Astrocyte (in vitro differentiated cells and primary cell): ENCODE results near the gene ELN.

ENCODE experiments used
- EZH2 ChIP-seq: IDR thresholded peaks from 2 replicates; pipeline ENCODE4 v1.6.1; 2012; ENCODE audit warnings: mild to moderate bottlenecking, low read length, inconsistent platforms; ENCODE audit not compliant: insufficient read depth
- TF ChIP-seq, protein P1 (sequence below): IDR thresholded peaks from 2 replicates; pipeline ENCODE4 v1.5.1; 2011; ENCODE audit warnings: low read depth, mild to moderate bottlenecking, inconsistent platforms, low read length, moderate library complexity; ENCODE audit not compliant: insufficient read depth

DNA sequence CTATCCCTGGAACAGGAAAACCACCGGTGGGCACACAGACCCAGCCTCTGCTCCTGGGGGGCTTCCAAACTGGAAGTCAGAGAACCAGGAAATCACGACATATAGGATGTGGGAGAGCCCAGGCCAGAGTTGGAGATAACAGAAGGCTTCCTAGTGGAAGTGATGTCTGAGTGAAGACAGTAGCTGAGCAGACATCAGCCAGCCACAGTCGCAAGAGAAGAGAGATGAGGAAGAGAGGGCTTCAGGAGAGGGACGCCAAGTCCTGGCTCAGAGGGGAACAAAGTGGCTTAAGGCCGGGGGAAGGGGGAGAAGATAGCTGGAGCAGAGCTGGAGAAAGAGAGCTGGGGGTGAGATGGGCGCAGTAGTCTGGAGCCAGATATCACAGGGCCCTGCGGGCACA, 30.9 kb upstream of the ELN start:
- no peak for TF ChIP-seq EZH2
- TF ChIP-seq, protein P1, sequence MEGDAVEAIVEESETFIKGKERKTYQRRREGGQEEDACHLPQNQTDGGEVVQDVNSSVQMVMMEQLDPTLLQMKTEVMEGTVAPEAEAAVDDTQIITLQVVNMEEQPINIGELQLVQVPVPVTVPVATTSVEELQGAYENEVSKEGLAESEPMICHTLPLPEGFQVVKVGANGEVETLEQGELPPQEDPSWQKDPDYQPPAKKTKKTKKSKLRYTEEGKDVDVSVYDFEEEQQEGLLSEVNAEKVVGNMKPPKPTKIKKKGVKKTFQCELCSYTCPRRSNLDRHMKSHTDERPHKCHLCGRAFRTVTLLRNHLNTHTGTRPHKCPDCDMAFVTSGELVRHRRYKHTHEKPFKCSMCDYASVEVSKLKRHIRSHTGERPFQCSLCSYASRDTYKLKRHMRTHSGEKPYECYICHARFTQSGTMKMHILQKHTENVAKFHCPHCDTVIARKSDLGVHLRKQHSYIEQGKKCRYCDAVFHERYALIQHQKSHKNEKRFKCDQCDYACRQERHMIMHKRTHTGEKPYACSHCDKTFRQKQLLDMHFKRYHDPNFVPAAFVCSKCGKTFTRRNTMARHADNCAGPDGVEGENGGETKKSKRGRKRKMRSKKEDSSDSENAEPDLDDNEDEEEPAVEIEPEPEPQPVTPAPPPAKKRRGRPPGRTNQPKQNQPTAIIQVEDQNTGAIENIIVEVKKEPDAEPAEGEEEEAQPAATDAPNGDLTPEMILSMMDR: no peak
